GM10266 (cell line): ENCODE results near the gene PRX.
A peak's percentile ranks its signal among the peaks of the same experiment; 100 is the strongest.

ENCODE experiments used
- DNase-seq: peaks from one replicate; pipeline ENCODE4 v3.0.0; 2012; ENCODE audit errors: extremely low spot score
- CTCF ChIP-seq: IDR thresholded peaks from 2 replicates; pipeline ENCODE4 v1.5.1; 2012; ENCODE audit warnings: mild to moderate bottlenecking, low read depth; ENCODE audit not compliant: control insufficient read depth, insufficient read depth; ENCODE audit errors: missing control alignments

Gene PRX

GRCh38 chr19:40356681-40357595, 56.2 kb downstream of the PRX start:
- no peak for TF ChIP-seq CTCF
- no peak for DNase-seq

GRCh38 chr19:40355975-40356680, 57.0 kb downstream of the PRX start:
- no peak for TF ChIP-seq CTCF
- no peak for DNase-seq

GRCh38 chr19:40348961-40349507, 64.1 kb downstream of the PRX start:
- TF ChIP-seq CTCF, result no peak
- DNase-seq, result no peak

GRCh38 chr19:40348125-40348913, 64.9 kb downstream of the PRX start, which contains the start of the genes C19orf47 and PLD3:
TSS of gene C19orf47 (minus strand) at chr19:40348397. CDS start at chr19:40341857, 6,540 bp downstream.
TSS of gene PLD3 (plus strand) at chr19:40348695. CDS start at chr19:40366484, 17,789 bp downstream.
- TF ChIP-seq CTCF, result no peak
- DNase-seq, result peak; percentile 100

GRCh38 chr19:40344422-40344821, 68.8 kb downstream of the PRX start:
- no peak for TF ChIP-seq CTCF
- DNase-seq, result no peak
